ENCODE measurements around the gene MAN2A1. TPM values are rescaled to one million over a fixed set of nuclear protein-coding genes. Genes with fewer than 3 reads are reported as not detected.
A peak's percentile ranks its signal among the peaks of the same experiment; 100 is the strongest.

The MAN2A1 gene
- total RNA-seq: 112 TPM

DNA sequence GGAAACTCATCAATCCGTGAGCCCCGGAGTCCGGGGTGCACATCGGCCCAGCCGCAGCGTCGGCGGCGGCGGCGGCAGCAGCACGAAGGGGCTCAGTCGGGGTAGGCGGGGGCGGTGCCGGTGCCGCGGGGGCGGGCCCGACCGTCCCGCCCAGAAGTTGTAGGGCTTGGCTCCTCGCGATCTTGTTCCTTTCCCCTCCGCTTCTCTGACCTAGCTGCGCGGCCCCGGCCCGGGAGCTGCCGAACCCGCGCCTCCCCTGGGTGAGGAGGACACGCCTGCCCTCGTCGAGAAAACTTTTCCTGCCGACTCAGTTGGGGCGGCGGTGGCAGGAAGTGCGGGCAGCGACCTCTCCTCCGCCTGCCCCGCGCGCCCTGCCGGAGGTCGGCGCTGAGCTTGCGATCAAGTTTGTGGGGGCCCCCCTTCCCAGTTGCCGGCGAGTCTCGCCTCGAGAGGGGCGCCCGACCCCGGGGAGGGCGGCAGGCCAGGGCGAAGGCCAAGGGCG, at the start of gene MAN2A1:
Gene MAN2A1 (plus strand): TSS at position 188 of the 502 bp plus-strand sequence. CDS start 491 bp downstream, outside the sequence.
- Histone ChIP-seq H3K4me1 (ENCODE audit: insufficient read depth, low read length) (peaks cover 38% of the 10 kb centered on the region), H3K4me3 (ENCODE audit: low read length) (peak within 1 kb of the TSS; percentile 81), H3K9me3 (ENCODE audit: low read depth, low read length) (no peaks in the 10 kb centered on the region)

DNA sequence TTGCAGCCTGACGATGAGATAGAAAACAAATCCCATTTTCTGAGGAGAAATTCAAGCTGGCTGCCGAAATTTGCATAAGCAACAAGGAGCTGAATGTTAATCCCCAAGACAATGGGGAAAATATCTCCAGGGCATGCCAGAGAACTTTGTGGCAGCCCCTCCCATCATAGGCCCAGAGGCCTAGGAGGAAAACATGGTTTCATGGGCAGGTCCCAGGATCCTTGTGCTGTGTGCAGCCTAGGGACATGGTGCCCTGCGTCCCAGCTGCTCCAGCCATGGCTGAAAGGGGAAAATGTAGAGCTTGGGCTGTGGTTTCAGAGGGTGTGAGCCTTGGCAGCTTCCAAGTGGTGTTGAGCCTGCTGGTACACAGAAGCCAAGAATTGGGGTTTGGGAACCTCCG, 48.8 kb upstream of the MAN2A1 start:
- H3K4me1 ChIP-seq (ENCODE audit: insufficient read depth, low read length): no peaks in the 10 kb centered on the region
- H3K4me3 ChIP-seq (ENCODE audit: low read length): no peak overlapping the region
- H3K9me3 ChIP-seq (ENCODE audit: low read depth, low read length): no peaks in the 10 kb centered on the region
- H3K27me3 ChIP-seq (ENCODE audit: insufficient read depth, low read length): no peaks in the 10 kb centered on the region

More for the DNA sequence above, at the start of gene MAN2A1:
- no peaks in the 10 kb centered on the region for H3K27me3 ChIP-seq (ENCODE audit: insufficient read depth, low read length)

- Histone ChIP-seq H3K4me3 (ENCODE audit: low read length) (no peak overlapping the region), H3K9me3 (ENCODE audit: low read depth, low read length) (no peaks in the 10 kb centered on the region), H3K4me1 (ENCODE audit: insufficient read depth, low read length) (no peaks in the 10 kb centered on the region), H3K27me3 (ENCODE audit: insufficient read depth, low read length) (no peaks in the 10 kb centered on the region)
Measured at GRCh38 chr5:109643791-109644350, 45.9 kb upstream of the MAN2A1 start.

GRCh38 chr5:109644829-109645228, 44.9 kb upstream of the MAN2A1 start:
- H3K27me3 ChIP-seq (ENCODE audit: insufficient read depth, low read length): no peaks in the 10 kb centered on the region
- H3K4me1 ChIP-seq (ENCODE audit: insufficient read depth, low read length): no peaks in the 10 kb centered on the region
- no peak overlapping the region for H3K4me3 ChIP-seq (ENCODE audit: low read length)
- no peaks in the 10 kb centered on the region for H3K9me3 ChIP-seq (ENCODE audit: low read depth, low read length)

GRCh38 chr5:109645707-109646192, 44.0 kb upstream of the MAN2A1 start:
- no peak overlapping the region for H3K4me3 ChIP-seq (ENCODE audit: low read length)
- no peaks in the 10 kb centered on the region for H3K27me3 ChIP-seq (ENCODE audit: insufficient read depth, low read length)
- no peaks in the 10 kb centered on the region for H3K4me1 ChIP-seq (ENCODE audit: insufficient read depth, low read length)
- no peaks in the 10 kb centered on the region for H3K9me3 ChIP-seq (ENCODE audit: low read depth, low read length)

GRCh38 chr5:109649318-109649717, 40.4 kb upstream of the MAN2A1 start:
- H3K4me1 ChIP-seq (ENCODE audit: insufficient read depth, low read length): peaks cover 6% of the 10 kb centered on the region
- no peaks in the 10 kb centered on the region for H3K9me3 ChIP-seq (ENCODE audit: low read depth, low read length)
- no peak overlapping the region for H3K4me3 ChIP-seq (ENCODE audit: low read length)
- no peaks in the 10 kb centered on the region for H3K27me3 ChIP-seq (ENCODE audit: insufficient read depth, low read length)

GRCh38 chr5:109650493-109650892, 39.2 kb upstream of the MAN2A1 start:
- Histone ChIP-seq H3K4me1 (ENCODE audit: insufficient read depth, low read length) (peaks cover 15% of the 10 kb centered on the region), H3K4me3 (ENCODE audit: low read length) (no peak overlapping the region), H3K27me3 (ENCODE audit: insufficient read depth, low read length) (no peaks in the 10 kb centered on the region), H3K9me3 (ENCODE audit: low read depth, low read length) (no peaks in the 10 kb centered on the region)

DNA sequence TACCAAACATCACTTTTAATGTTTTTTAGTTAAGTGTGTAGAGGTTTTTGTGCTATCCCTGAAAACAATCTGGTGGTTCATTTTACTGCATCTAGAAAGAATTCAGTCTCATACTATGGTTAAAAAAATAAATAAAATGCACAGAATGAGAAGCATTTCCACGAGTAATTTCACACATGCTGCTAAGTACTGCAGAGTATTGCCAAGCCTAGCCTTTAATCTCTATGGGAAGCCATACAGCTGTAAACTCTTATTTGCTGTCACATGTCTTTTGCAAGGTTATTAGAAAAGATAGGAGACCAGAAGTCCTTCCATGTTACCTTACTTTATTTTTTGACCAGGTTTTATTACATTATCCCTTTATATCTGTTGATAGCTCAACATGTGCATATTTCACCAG, 37.6 kb upstream of the MAN2A1 start:
- H3K4me1 ChIP-seq (ENCODE audit: insufficient read depth, low read length): peaks cover 31% of the 10 kb centered on the region
- no peaks in the 10 kb centered on the region for H3K9me3 ChIP-seq (ENCODE audit: low read depth, low read length)
- H3K27me3 ChIP-seq (ENCODE audit: insufficient read depth, low read length): no peaks in the 10 kb centered on the region
- no peak overlapping the region for H3K4me3 ChIP-seq (ENCODE audit: low read length)

DNA sequence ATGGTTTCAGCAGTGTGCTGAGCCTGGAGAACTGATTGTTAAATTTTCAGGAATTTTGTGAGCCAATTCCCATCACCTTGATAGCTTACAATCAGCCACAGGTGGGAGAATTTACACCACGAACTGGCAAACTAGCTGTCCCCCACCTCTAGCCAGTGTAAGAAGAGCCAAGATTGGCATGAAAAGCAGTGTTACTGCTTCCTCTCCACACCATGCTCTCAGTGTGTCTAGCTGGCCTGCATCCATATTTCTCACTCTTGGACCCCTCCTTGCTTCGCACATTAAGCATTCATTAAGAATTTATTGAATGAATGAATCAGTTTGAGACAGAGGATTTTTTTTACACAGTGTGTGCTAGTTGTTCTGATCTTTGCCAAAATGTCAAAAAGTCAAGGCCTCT, 36.7 kb upstream of the MAN2A1 start:
- H3K27me3 ChIP-seq (ENCODE audit: insufficient read depth, low read length): no peaks in the 10 kb centered on the region
- peaks cover 40% of the 10 kb centered on the region for H3K4me1 ChIP-seq (ENCODE audit: insufficient read depth, low read length)
- no peak overlapping the region for H3K4me3 ChIP-seq (ENCODE audit: low read length)
- no peaks in the 10 kb centered on the region for H3K9me3 ChIP-seq (ENCODE audit: low read depth, low read length)

DNA sequence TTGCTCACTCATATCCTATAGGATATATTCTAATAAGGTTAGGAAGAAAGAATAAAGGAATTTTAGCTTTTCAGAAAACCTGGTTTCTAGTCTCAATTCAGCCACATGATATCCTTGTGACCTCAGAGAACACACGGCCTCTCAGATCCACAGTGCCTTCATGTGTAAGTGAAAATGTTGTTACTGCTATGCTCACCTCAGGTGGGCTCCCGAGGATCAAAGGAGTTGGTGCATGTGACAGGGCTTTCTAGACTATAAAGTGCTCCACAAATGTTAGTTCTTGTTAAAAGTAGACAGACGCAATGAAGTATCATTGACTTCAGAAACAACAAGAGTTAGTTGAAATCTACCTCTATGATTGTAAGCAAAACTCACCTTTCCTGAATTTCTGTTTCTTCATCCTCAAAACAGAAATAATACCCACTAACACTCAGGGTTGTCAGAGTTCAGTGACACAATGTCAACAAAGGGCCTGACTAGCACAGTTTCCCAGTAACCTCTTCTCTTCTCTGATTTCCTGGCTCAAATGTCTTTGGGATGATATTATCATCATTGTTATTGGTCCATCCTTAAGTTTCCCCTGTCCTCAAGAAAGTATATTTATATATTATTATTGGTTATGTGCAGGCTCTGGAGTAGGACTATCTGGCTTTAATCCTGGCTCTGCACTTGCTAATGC, 36.0 kb upstream of the MAN2A1 start:
- H3K4me1 ChIP-seq (ENCODE audit: insufficient read depth, low read length): peaks cover 46% of the 10 kb centered on the region
- no peaks in the 10 kb centered on the region for H3K9me3 ChIP-seq (ENCODE audit: low read depth, low read length)
- no peaks in the 10 kb centered on the region for H3K27me3 ChIP-seq (ENCODE audit: insufficient read depth, low read length)
- H3K4me3 ChIP-seq (ENCODE audit: low read length): no peak overlapping the region

- H3K27me3 ChIP-seq (ENCODE audit: insufficient read depth, low read length): no peaks in the 10 kb centered on the region
- peaks cover 46% of the 10 kb centered on the region for H3K4me1 ChIP-seq (ENCODE audit: insufficient read depth, low read length)
- H3K9me3 ChIP-seq (ENCODE audit: low read depth, low read length): no peaks in the 10 kb centered on the region
- no peak overlapping the region for H3K4me3 ChIP-seq (ENCODE audit: low read length)
Measured at GRCh38 chr5:109654455-109654854, 35.3 kb upstream of the MAN2A1 start.

DNA sequence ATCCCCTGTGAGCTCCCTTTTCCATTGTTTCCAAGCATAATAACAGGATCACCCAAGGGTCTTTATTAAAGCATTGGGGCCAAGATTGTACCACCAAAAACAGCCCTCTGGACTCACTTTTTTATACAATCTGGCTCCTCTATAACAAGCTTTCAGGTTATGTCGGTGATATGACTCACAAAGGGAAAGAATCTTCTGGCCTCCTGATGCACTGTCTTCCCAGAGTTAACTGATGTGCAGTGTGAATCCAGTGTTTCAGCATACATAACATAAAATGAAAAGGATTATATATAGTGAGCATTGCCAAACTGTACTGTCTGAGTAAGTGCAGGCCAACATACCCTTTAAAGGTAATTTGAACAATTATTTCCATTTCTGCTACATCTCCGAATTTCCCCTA, 33.9 kb upstream of the MAN2A1 start:
- H3K4me3 ChIP-seq (ENCODE audit: low read length): no peak overlapping the region
- peaks cover 46% of the 10 kb centered on the region for H3K4me1 ChIP-seq (ENCODE audit: insufficient read depth, low read length)
- no peaks in the 10 kb centered on the region for H3K9me3 ChIP-seq (ENCODE audit: low read depth, low read length)
- H3K27me3 ChIP-seq (ENCODE audit: insufficient read depth, low read length): no peaks in the 10 kb centered on the region

GRCh38 chr5:109656829-109657228, 32.9 kb upstream of the MAN2A1 start:
- no peak overlapping the region for H3K4me3 ChIP-seq (ENCODE audit: low read length)
- H3K27me3 ChIP-seq (ENCODE audit: insufficient read depth, low read length): no peaks in the 10 kb centered on the region
- peaks cover 46% of the 10 kb centered on the region for H3K4me1 ChIP-seq (ENCODE audit: insufficient read depth, low read length)
- H3K9me3 ChIP-seq (ENCODE audit: low read depth, low read length): no peaks in the 10 kb centered on the region

- Histone ChIP-seq H3K4me3 (ENCODE audit: low read length) (no peak overlapping the region), H3K9me3 (ENCODE audit: low read depth, low read length) (no peaks in the 10 kb centered on the region), H3K4me1 (ENCODE audit: insufficient read depth, low read length) (peaks cover 33% of the 10 kb centered on the region), H3K27me3 (ENCODE audit: insufficient read depth, low read length) (no peaks in the 10 kb centered on the region)
Measured at GRCh38 chr5:109659901-109660300, 29.8 kb upstream of the MAN2A1 start.

DNA sequence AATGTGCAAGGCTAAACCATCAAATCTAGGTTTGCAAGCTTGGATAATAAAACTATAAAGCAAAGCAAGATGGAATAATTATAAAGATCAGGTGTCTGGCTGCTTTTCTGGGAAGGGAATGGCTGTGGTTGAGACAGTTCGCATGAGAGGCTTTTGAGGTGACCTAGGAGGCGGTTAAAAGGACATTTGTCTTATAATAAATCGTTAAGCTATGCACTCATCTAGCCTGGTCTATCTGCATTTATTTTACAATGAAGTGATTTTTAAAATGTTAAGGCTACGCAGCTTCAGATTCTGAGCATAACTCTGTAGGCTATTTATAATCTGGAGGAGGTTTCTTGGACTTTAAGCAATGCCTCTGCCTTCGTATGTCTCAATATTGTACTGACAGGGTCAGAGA, 29.4 kb upstream of the MAN2A1 start:
- peaks cover 32% of the 10 kb centered on the region for H3K4me1 ChIP-seq (ENCODE audit: insufficient read depth, low read length)
- no peaks in the 10 kb centered on the region for H3K9me3 ChIP-seq (ENCODE audit: low read depth, low read length)
- H3K4me3 ChIP-seq (ENCODE audit: low read length): no peak overlapping the region
- no peaks in the 10 kb centered on the region for H3K27me3 ChIP-seq (ENCODE audit: insufficient read depth, low read length)

DNA sequence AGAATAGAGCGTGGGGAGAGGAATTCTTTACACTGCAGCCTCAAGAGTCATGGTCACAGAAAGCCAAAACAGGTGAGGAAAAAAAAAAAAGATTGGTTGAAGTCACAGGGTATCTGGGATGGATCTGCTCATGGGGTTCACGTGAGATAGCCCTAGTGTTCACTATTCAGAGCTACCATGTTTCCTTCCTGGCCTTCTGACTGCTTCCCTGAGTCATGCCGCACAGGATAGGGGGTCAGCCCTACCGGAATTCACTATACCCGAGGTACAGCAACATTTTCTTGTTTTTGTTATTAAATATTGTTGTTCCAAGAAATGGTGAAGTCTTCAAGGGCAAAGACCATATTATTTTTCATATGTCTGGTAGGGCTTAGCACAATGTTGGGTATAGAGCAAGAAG, 21.5 kb upstream of the MAN2A1 start:
- no peaks in the 10 kb centered on the region for H3K4me1 ChIP-seq (ENCODE audit: insufficient read depth, low read length)
- H3K4me3 ChIP-seq (ENCODE audit: low read length): no peak overlapping the region
- no peaks in the 10 kb centered on the region for H3K27me3 ChIP-seq (ENCODE audit: insufficient read depth, low read length)
- H3K9me3 ChIP-seq (ENCODE audit: low read depth, low read length): no peaks in the 10 kb centered on the region
